ENCODE data around the gene INPP5J. TPM values are rescaled to one million over a fixed set of nuclear protein-coding genes. Genes with fewer than 3 reads are reported as not detected.

INPP5J gene
- total RNA-seq, 4 donors from 2014 or later = 0.20 to 1.0 (median 0.67) TPM

DNA sequence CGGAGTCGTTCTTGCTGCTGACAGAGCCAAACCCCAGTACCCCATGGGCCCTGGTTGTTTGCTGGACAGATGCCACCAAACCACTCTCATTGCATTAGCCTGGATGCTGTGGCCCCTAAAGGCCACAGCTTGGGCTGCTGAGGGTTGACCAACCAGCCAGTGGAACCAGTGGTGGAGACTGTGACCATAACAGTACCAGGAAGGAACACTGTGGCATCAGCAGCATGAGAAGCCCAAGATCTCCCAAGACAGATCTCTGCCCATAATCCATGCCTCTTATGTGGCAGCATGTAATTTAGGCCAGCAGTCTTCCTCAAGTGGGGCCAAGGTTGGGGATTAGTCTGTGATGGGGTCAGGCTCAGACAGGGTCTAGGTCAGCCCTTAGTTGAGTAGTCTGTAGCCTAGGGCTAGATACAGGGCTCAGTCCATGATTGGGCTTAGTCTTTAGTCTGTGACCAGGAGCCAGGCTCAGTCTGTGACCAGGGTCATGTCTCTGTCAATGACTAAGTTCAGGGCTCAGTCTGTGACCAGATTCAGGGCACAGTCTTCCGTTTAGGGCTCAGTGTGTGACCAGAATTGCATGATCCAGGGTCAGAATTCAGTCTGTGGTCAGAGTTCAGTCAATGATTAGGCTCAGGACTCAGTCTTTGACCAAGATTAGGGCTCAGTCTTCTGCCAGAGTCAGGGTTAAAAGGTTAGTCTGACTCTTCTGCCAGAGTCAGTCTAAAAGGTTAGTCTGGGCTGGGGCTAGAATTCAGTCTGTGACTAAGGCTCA, 4.5 kb upstream of the INPP5J start:
- Histone ChIP-seq H3K36me3 (no peaks in the 10 kb centered on the region), H3K4me3 (no peak overlapping the region), H3K4me1 (peaks cover 0 to 12% (median 3%) of the 10 kb centered on the region in 4 donors), H3K27me3 (no peaks in the 10 kb centered on the region), H3K27ac (no peak overlapping the region), H3K9me3 (no peaks in the 10 kb centered on the region)
- DNase-seq (ENCODE audit: low spot score in 2 of 2) = no peak
- TF ChIP-seq, protein P1, sequence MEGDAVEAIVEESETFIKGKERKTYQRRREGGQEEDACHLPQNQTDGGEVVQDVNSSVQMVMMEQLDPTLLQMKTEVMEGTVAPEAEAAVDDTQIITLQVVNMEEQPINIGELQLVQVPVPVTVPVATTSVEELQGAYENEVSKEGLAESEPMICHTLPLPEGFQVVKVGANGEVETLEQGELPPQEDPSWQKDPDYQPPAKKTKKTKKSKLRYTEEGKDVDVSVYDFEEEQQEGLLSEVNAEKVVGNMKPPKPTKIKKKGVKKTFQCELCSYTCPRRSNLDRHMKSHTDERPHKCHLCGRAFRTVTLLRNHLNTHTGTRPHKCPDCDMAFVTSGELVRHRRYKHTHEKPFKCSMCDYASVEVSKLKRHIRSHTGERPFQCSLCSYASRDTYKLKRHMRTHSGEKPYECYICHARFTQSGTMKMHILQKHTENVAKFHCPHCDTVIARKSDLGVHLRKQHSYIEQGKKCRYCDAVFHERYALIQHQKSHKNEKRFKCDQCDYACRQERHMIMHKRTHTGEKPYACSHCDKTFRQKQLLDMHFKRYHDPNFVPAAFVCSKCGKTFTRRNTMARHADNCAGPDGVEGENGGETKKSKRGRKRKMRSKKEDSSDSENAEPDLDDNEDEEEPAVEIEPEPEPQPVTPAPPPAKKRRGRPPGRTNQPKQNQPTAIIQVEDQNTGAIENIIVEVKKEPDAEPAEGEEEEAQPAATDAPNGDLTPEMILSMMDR (IDR thresholded peaks at IDR 0.05) = no peak
- TF ChIP-seq EP300 (IDR thresholded peaks at IDR 0.05) = no peak
- TF ChIP-seq POLR2A (IDR thresholded peaks at IDR 0.05) = no peak
- WGBS, 2 donors = 65 to 73% methylated on average over 3 of the region's 3 CpGs

DNA sequence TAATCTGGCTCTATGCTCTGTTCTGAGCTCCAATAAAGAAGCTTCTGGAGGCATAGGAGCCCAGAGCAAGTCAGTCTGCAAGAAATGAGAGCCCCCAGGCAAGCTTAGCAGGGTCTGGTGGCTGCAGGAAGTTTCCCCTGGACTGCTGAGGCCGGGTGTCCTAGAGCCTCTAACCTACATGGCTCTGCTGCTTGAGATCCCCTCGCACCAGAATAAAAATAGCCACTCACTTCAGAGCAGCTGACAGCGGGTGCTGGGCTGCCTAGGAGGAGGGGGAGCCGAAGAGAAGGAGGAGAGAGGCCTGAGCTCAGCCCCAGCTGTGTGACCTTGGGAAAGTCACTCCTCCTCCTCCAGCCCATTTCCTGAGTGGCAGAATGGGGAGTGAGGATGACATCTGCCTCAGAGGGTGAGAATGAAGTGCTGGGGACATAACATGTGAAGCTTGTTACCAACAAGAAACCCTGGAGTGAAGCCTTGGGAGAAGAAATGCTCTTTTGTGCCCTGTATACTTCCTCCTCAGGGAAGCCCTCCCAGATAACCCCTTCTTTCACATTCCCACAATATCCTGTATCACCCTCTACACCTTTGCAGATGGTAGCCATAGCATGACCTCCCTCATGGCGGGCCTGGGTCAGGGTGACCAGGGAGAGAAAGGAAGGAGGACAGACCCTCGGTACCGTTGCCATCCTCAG, 3.6 kb upstream of the INPP5J start:
- Histone ChIP-seq H3K9me3 (no peaks in the 10 kb centered on the region), H3K36me3 (no peaks in the 10 kb centered on the region), H3K27ac (no peak overlapping the region), H3K4me3 (no peak overlapping the region), H3K4me1 (peaks cover 0 to 14% (median 3%) of the 10 kb centered on the region in 4 donors), H3K27me3 (no peaks in the 10 kb centered on the region)
- 63 to 65% methylated on average over 7 of the region's 7 CpGs for WGBS, 2 donors
- DNase-seq (ENCODE audit: low spot score in 2 of 2) = no peak
- TF ChIP-seq POLR2A (IDR thresholded peaks at IDR 0.05) (no peak), EP300 (IDR thresholded peaks at IDR 0.05) (no peak)
- TF ChIP-seq, protein P1 (IDR thresholded peaks at IDR 0.05) = no peak

DNA sequence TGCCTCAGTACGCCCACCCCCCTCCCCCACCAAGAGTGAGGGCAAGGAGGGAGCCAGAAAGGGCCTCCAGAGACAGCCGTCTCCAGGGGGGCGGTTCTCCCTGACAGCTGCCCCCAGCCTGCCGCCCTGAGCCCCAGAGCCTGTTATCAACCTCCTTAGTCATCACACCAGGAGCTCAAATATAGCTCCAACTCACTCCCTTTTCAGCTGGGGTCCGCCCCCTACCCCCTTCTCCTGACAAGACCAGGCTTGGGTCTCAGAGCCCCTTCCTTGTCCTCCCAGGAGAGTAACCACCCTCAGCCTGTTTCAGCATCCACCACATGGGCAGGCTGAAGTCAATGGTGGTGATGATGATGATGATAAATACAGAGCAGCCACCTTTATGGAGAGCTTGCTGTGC, 2.5 kb upstream of the INPP5J start:
- Histone ChIP-seq H3K27me3 (no peaks in the 10 kb centered on the region), H3K4me1 (peaks cover 0 to 14% (median 3%) of the 10 kb centered on the region in 4 donors), H3K36me3 (no peaks in the 10 kb centered on the region), H3K9me3 (no peaks in the 10 kb centered on the region), H3K27ac (no peak overlapping the region), H3K4me3 (no peak overlapping the region)
- TF ChIP-seq EP300 (IDR thresholded peaks at IDR 0.05) = no peak
- TF ChIP-seq POLR2A (IDR thresholded peaks at IDR 0.05) = no peak
- TF ChIP-seq, protein P1 (IDR thresholded peaks at IDR 0.05) = no peak
- WGBS, 2 donors = 73 to 81% methylated on average over 4 to 5 of the region's 5 CpGs
- DNase-seq (ENCODE audit: low spot score in 2 of 2) = no peak

DNA sequence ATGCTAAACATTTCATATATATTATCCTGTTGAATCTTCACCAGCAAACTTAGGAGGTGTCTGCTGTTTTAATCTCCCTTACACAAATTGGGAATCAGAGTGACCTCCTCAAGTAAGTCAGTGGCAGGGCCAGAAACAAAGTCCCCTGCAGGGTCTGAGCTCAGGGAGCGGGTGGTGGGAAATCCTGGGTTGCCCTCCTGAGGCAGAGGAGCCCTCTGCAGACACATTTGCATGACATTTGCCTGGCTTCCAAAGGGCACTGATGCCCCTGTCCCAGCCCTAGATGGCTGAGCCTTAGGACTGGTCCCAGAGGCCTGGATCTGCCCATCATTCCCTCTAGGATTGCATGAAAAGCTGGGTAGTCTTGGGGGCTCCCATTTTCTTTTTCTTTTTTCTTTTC, 2.1 kb upstream of the INPP5J start:
- TF ChIP-seq, protein P1 (IDR thresholded peaks at IDR 0.05) = no peak
- no peak for TF ChIP-seq EP300 (IDR thresholded peaks at IDR 0.05)
- TF ChIP-seq POLR2A (IDR thresholded peaks at IDR 0.05) = no peak
- no peak for DNase-seq (ENCODE audit: low spot score in 2 of 2)
- 83 to 100% methylated on average over 1 of the region's 1 CpG for WGBS, 2 donors
- Histone ChIP-seq H3K4me3 (no peak overlapping the region), H3K27ac (no peak overlapping the region), H3K4me1 (peaks cover 0 to 14% (median 3%) of the 10 kb centered on the region in 4 donors), H3K9me3 (no peaks in the 10 kb centered on the region), H3K27me3 (no peaks in the 10 kb centered on the region), H3K36me3 (no peaks in the 10 kb centered on the region)

DNA sequence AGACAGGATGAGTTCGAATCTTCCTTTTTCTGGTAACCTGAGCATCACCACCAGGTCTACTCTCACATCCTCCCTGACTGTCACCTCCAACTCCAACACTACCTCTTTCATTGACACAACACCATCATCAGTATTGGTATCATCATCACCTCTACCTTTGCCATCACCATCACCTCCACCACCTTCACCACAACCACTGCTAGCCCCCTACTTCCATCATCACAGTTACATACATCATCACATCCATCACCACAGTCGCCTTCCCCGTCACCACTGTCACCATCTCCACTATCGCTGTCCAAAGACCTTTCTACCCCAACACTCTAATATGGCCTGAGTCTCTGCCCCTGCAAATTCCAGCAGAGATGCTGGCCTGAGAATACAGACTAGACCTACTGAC, 1.4 kb upstream of the INPP5J start:
- WGBS, 2 donors = 94 to 97% methylated on average over 4 of the region's 4 CpGs
- no peak overlapping the region for H3K27ac ChIP-seq
- DNase-seq (ENCODE audit: low spot score in 2 of 2) = no peak
- no peaks in the 10 kb centered on the region for H3K27me3 ChIP-seq
- no peaks in the 10 kb centered on the region for H3K9me3 ChIP-seq
- TF ChIP-seq, protein P1 (IDR thresholded peaks at IDR 0.05) = no peak
- TF ChIP-seq EP300 (IDR thresholded peaks at IDR 0.05) (no peak), POLR2A (IDR thresholded peaks at IDR 0.05) (no peak)
- H3K4me1 ChIP-seq = peaks cover 0 to 14% (median 3%) of the 10 kb centered on the region in 4 donors
- no peak overlapping the region for H3K4me3 ChIP-seq
- H3K36me3 ChIP-seq = no peaks in the 10 kb centered on the region

Measured in tibial nerve (tissue), 4 donors.